ENCODE data around the gene CCDC9B.

CCDC9B gene

DNA sequence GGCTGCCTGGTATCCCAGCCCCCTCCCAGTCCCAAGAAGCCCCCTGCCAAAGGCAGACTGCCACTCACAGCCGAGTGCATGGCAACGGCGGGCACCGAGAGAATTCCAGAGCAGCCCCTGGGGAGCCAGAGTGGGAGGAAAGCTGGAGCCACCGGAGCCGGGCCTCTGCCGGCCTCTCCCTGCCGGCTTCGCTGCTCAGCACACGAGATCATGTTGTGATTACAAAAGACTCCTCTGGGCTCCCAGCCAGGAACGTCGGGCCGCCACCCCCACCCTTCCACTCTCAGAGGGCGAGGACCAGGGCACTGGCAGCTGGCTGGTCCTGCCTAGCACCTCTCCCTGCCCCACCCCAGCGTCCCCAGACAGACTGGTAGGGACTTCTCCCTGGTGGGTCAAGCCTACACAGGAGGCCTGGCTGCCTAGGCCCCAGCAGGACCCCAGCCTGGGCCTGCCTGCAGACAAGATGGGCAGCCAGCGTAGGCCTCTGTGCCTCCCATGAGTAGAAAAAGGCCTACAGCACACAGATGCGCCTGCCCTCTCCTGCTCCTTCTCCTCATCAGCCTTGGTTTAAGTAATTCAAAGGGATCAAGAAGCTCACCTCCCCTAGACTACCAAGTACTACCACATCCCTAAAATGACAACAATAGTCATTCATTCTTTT is at the start of gene CCDC9B:
CCDC9B (minus strand) TSS at position 200 of the 661 bp plus-strand sequence; CDS start at position 80, 120 bp downstream.
- peak; percentile 46 for DNase-seq (ENCODE audit: low read depth)
- TF ChIP-seq CTCF (IDR thresholded peaks at IDR 0.05; ENCODE audit: control insufficient read depth, insufficient read depth, low read depth, low read length, missing control alignments): no peak
- peak within 1 kb of the TSS; percentile 31 for H3K4me3 ChIP-seq (ENCODE audit: control insufficient read depth, low read depth, low read length)

GRCh38 chr15:40389824-40390595 is 49.3 kb upstream of the CCDC9B start:
- no peak for DNase-seq (ENCODE audit: low read depth)
- H3K4me3 ChIP-seq (ENCODE audit: control insufficient read depth, low read depth, low read length): no peak overlapping the region
- TF ChIP-seq CTCF (IDR thresholded peaks at IDR 0.05; ENCODE audit: control insufficient read depth, insufficient read depth, low read depth, low read length, missing control alignments): no peak

DNA sequence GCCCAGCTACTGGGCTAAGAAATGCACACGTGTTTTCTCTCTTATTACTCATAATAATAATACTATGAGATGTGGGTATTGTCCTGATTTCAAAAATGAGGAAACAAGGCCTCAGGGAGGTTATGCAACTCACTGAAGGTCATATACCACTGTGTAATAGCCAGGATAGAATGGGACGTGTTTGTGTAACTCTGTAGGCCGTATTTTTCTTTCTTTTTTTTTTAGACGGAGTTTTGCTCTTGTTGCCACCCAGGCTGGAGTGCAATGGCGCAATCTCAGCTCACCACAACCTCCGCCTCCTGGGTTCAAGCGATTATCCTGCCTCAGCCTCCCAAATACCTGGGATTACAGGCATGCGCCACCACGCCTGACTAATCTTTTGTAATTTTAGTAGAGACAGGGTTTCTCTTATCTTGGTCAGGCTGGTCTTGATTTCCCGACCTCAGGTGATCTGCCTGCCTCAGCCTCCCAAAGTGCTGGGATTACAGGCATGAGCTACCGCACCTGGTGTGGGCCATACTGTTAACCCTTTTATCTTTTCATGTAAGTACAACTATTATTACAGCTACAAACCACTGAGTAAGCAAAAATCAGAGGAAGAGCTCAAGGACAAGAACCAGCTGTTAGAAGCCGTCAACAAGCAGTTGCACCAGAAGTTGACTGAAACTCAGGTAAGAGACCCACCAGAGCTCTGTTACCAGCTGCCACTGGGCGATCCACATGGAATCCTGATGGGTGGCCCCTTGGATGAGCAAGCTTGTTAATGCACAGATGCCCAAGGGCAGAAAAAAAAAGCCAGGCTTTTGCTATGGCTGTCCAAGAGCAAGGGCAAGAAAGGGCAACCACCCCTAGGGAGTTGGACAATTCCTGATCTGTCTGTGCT is 48.4 kb upstream of the CCDC9B start:
- TF ChIP-seq CTCF (IDR thresholded peaks at IDR 0.05; ENCODE audit: control insufficient read depth, insufficient read depth, low read depth, low read length, missing control alignments): no peak
- DNase-seq (ENCODE audit: low read depth): peak; percentile 37
- no peak overlapping the region for H3K4me3 ChIP-seq (ENCODE audit: control insufficient read depth, low read depth, low read length)

GRCh38 chr15:40386480-40386879 is 45.7 kb upstream of the CCDC9B start:
- TF ChIP-seq CTCF (IDR thresholded peaks at IDR 0.05; ENCODE audit: control insufficient read depth, insufficient read depth, low read depth, low read length, missing control alignments): no peak
- H3K4me3 ChIP-seq (ENCODE audit: control insufficient read depth, low read depth, low read length): no peak overlapping the region
- DNase-seq (ENCODE audit: low read depth): no peak

GRCh38 chr15:40382580-40383456 is 42.1 kb upstream of the CCDC9B start, which contains the start of gene KNSTRN:
TSS of gene KNSTRN (plus strand) at chr15:40382721. CDS start at chr15:40382836, 115 bp downstream.
- no peak for TF ChIP-seq CTCF (IDR thresholded peaks at IDR 0.05; ENCODE audit: control insufficient read depth, insufficient read depth, low read depth, low read length, missing control alignments)
- peak within 1 kb of the TSS; percentile 85 for H3K4me3 ChIP-seq (ENCODE audit: control insufficient read depth, low read depth, low read length)
- peak; percentile 74 for DNase-seq (ENCODE audit: low read depth)

Data from AG09309 (cell line).